Stimulated activated naive CD8-positive, alpha-beta T cell treated with anti-CD3 and anti-CD28 coated beads, Interleukin-15, amount 100 ng/mL, for 72 hours (primary cell): Measurements from ENCODE around the gene LGR4.
"Not testable (repeated sequence)": the region's sequence is repeated elsewhere in the genome, so short reads cannot be mapped to it uniquely, and the experiment has no call there.

ENCODE experiments used
- ATAC-seq: fragments of 150-1000 bp; cut with Tn5 transposase; 2 replicates; pipeline ENCODE4 v1.10.0; 2021; ENCODE audit warnings: mild to moderate bottlenecking, moderate library complexity
- DNase-seq, 2 donors: peaks; one replicate each; pipeline ENCODE4 v3.0.0; 2021 to 2022
- H3K27ac Mint-ChIP-seq, 2 donors: one replicate each; pipeline ENCODE4 v1.8.0; 2022; ENCODE audit warnings: mild to moderate bottlenecking in 2 of 2, mixed read lengths in 2 of 2, moderate library complexity in 2 of 2
- H3K27me3 Mint-ChIP-seq: one replicate; pipeline ENCODE4 v1.8.0; 2022; ENCODE audit warnings: mixed read lengths
- H3K4me1 Mint-ChIP-seq: one replicate; pipeline ENCODE4 v1.8.0; 2022; ENCODE audit warnings: mild to moderate bottlenecking, mixed read lengths
- H3K4me3 Mint-ChIP-seq, 2 donors: one replicate each; pipeline ENCODE4 v1.8.0; 2022; ENCODE audit warnings: mild to moderate bottlenecking in 2 of 2, mixed read lengths in 2 of 2, moderate library complexity in 1 of 2
- H3K9me3 Mint-ChIP-seq, 2 donors: one replicate each; pipeline ENCODE4 v1.8.0; 2022; ENCODE audit warnings: mixed read lengths in 2 of 2

Gene LGR4

DNA sequence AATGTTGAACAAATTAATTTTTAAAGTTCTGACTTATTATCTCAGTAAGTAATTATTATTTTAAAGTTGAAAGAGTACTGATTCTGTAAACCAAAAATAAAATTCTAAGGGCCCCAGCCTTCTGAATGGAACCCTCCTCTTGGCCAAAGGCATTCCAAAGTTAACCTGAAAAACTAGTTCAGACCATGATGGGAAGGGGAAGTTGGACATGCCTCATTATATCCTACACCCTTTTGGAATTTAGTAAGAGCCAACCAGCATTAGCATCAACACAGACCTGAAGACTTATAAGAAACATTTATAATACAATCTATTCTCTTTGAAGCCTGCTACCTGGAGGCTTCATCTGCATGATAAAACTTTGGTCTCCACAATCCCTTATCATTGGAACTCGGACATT lies 18.9 kb downstream of the LGR4 start:
- H3K9me3 Mint-ChIP-seq: no peaks in the 10 kb centered on the region
- no peak overlapping the region for H3K27ac Mint-ChIP-seq
- H3K27me3 Mint-ChIP-seq: no peaks in the 10 kb centered on the region
- ATAC-seq: no peak
- no peaks in the 10 kb centered on the region for H3K4me1 Mint-ChIP-seq
- no peak overlapping the region for H3K4me3 Mint-ChIP-seq
- no peak for DNase-seq

DNA sequence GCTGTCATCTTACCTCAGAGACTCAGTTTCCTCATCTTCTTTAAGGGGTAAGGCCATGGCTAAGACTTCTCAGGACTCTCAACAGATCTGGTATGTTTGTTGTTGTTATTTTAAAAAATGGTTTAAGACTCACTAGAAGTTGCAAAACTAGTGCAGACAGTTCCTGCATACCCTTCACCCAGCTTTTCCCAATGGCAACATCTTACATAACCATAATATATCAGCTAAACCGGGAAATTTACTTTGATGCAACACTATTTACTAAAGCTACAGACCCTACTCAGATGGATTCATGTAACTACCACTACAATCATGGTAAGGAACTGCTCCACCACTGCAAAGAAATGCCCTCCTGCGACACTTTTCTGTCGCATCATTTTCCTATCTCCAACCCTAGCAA lies 20.4 kb downstream of the LGR4 start:
- Mint-ChIP-seq H3K27ac (no peak overlapping the region), H3K4me3 (no peak overlapping the region), H3K4me1 (no peaks in the 10 kb centered on the region), H3K27me3 (no peaks in the 10 kb centered on the region), H3K9me3 (no peaks in the 10 kb centered on the region)
- ATAC-seq (no peak), DNase-seq (no peak)

DNA sequence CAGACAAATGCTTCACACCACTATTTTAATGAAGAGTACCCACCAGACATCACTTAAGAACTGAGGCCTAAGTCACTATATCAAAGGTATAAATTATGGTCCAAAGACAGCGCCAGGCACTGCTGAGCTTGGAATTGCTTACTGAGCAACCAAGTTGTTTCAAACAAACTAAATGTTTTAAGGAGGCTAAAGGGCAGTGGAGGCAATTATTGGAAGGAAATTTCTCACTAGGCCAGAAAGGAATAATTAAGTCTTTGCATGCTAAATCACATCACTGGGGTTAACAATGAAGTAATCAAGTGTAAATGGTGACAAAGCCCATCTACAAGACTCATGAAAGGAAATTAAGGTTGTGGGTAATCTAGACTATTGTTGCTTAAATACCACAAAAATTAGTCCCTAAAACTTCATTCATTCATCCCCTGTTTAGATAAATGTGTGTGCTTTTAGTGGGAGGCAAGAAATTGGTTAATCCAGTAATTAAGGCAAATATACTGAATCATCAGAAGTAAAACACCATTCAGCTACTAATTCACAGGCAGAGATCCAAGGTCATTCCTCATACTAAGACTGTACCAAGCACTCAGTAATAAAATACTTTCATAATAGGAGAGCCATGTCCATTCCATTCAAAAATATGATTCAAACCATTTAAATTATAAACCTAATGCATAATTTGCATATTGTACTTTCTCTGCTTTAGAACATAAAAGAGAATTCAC lies 21.2 kb downstream of the LGR4 start:
- H3K27me3 Mint-ChIP-seq: no peaks in the 10 kb centered on the region
- H3K27ac Mint-ChIP-seq: no peak overlapping the region
- no peaks in the 10 kb centered on the region for H3K4me1 Mint-ChIP-seq
- no peaks in the 10 kb centered on the region for H3K9me3 Mint-ChIP-seq
- no peak for ATAC-seq
- H3K4me3 Mint-ChIP-seq: no peak overlapping the region
- DNase-seq: no peak

DNA sequence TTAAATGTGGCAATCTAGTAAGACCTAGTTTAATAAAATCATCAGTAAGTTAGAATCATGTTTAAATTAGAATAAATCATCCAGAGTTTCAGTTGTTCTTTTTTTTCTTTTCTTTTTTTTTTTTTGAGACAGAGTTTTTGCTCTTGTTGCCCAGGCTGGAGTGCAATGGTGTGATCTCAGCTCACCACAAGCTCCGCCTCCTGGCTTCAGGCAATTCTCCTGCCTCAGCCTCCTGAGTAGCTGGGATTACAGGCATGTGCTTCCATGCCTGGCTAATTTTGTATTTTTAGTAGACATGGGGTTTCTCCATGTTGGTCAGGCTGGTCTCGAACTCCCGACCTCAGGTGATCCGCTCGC lies 24.4 kb downstream of the LGR4 start:
- not testable (repeated sequence) for H3K9me3 Mint-ChIP-seq

DNA sequence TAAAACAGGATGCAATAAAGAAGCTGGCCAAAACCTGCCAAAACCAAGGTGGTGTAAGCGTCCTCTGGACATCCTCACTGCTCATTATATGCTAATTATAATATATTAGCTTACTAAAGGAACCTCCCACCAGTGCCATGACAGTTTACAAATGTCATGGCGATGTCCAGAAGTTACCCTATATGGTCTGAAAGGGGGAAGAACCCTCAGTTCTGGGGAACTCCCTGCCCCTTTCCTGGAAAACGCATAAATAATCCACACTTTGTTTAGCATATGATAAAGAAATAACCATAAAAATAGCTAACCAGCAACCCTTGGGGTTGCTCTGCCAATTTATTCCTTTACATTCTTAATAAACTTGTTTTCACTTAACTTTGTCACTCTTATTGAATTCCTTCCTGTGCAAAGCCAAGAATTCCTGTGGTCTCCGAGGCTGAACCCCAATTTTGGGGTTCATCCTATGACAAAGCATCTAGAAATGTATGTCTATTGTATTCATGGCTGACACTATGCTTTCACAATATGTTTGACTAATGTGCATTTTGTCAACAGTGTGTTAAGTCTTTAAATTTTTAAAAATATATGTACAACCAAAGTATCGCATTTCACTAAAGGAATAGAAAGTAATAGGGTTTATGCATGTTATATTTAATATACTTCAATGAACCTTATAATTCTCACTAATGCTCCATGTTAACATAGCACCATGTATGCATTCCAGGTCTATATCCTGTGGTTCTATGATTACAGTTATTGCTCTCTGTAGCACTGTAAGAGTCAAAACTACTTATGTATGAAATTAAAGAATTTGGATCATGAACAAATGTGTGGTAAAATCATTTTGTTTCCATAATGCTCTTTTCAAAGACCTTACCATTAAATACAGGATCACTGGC lies 25.1 kb downstream of the LGR4 start:
- H3K9me3 Mint-ChIP-seq: no peaks in the 10 kb centered on the region
- no peak overlapping the region for H3K27ac Mint-ChIP-seq
- peaks cover 9% of the 10 kb centered on the region for H3K27me3 Mint-ChIP-seq
- no peaks in the 10 kb centered on the region for H3K4me1 Mint-ChIP-seq
- no peak overlapping the region for H3K4me3 Mint-ChIP-seq
- ATAC-seq (no peak), DNase-seq (no peak)

More for the DNA sequence above, 24.4 kb downstream of the LGR4 start:
- not testable (repeated sequence) for ATAC-seq, H3K4me1 Mint-ChIP-seq, H3K27me3 Mint-ChIP-seq, H3K4me3 Mint-ChIP-seq, DNase-seq, H3K27ac Mint-ChIP-seq

DNA sequence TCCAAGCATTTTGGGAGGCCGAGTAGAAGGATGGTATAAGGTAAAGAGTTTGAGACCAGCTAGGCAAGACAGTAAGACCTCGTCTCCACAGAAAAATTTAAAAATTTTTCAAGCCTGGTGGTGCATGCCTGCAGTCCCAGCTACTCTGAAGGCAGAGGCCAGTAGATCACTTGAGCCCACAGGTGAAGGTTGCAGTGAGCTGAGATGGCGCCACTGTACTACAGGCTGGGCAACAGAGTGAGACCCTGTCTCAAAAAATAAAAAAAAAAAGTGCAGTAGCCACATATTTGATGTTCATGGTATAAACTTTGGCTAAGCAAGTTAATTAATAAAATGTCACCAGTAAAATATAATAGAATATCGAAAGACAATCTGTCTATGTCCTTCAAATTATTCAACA lies 27.0 kb downstream of the LGR4 start:
- DNase-seq: no peak
- peaks cover 18% of the 10 kb centered on the region for H3K27me3 Mint-ChIP-seq
- ATAC-seq: no peak
- no peak overlapping the region for H3K4me3 Mint-ChIP-seq
- no peaks in the 10 kb centered on the region for H3K4me1 Mint-ChIP-seq
- H3K9me3 Mint-ChIP-seq: no peaks in the 10 kb centered on the region
- H3K27ac Mint-ChIP-seq: no peak overlapping the region

DNA sequence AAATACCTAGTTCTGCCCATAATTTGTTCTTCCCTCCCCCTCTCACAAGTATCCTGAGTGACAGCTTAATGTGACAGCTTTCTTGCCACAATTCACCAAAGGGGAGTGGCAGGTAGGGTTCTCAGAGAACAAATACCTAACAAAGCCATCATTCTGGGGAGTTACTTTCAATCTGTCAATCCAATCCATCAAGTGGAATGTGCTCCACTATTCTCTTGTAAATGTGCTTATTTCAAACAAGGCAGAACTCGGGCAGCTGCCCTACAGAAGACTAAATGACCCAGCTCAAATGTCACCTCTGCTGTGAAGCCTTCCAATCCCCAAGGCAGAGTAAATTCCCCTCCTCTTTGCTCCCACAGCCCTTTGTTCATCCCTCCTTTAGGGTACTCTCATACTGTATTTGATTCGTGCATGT lies 27.8 kb downstream of the LGR4 start:
- Mint-ChIP-seq H3K4me3 (no peak overlapping the region), H3K27ac (no peak overlapping the region), H3K4me1 (no peaks in the 10 kb centered on the region), H3K9me3 (no peaks in the 10 kb centered on the region), H3K27me3 (peaks cover 18% of the 10 kb centered on the region)
- ATAC-seq: no peak
- no peak for DNase-seq

DNA sequence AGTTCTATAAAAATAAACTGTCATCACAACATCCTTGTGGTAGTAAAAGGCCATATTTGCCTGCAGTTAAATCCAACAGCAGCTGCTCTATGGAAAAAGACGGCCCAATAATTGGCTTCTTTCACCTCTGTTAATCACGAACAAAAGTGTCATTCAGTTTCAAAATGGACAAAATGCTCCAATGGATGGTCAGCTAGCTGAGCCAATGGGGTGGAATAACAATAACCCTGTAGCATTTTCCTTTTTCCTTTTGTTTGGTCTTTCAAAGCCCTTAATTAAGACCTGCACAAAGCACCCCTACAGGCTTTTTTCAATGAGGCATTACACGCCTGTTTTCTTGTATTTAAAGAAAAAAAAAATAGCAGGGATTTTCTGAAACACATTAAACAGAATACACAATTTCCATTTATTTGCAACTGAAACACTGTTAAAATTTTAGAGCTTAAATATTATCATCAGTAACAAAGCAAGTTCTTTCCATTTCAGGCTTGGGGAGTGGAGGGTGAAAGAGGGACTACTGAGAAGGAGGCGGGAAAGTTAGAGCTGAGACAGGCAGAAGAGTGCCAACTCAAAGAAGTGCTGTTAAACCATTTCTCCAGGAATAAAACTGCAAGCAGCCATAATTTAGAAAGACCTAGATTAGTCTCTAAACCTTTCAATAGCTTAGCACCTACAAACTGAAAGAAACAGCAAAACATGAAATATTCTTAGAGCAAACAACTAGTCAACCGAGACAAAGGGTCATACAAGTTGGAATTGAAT lies 28.7 kb downstream of the LGR4 start:
- Mint-ChIP-seq H3K27me3 (peaks cover 18% of the 10 kb centered on the region), H3K4me3 (no peak overlapping the region), H3K4me1 (no peaks in the 10 kb centered on the region), H3K9me3 (no peaks in the 10 kb centered on the region), H3K27ac (peak overlapping the region in 1 of 2 donors; percentile 92)
- ATAC-seq (no peak), DNase-seq (no peak)

DNA sequence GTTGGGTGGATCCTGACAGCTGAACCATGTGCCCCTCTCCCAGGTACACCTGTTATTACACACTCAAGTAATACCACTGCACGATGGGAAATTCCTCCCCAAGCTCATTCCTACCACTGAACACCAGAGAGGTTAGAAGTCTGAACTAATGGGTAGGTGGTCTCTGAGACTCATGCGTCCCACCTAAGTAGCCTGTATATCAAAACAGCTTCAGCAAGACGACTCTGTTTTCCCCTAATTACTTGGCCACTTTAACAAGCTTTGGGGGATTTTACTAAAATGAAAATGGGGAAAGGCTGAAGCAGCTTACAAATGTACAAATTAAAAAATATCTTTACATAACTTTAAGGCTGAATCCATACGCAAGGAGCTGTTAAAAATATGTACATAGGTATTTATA lies 29.4 kb downstream of the LGR4 start:
- Mint-ChIP-seq H3K4me1 (no peaks in the 10 kb centered on the region), H3K27ac (no peak overlapping the region), H3K27me3 (peaks cover 18% of the 10 kb centered on the region), H3K4me3 (no peak overlapping the region), H3K9me3 (no peaks in the 10 kb centered on the region)
- DNase-seq (no peak), ATAC-seq (no peak)

DNA sequence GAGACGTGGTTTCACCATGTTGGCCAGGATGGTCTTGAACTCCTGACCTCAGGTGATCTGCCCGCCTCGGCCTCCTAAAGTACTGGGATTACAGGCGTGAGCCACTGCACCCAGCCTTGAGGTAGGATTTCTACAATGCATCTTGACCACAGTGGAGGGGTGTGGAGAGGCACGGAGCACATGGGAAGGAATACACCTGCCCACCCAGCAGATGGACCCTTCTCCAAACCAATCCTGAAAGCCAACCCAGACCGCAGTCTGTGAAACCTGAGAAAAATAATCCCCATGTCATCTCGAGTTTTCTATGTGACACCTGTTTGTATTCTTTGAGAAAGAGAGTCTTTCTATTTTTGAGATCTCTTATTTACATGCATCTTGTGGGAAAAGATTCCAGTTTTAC lies 32.5 kb downstream of the LGR4 start:
- H3K4me1 Mint-ChIP-seq: no peaks in the 10 kb centered on the region
- H3K27ac Mint-ChIP-seq: no peak overlapping the region
- DNase-seq (no peak), ATAC-seq (no peak)
- H3K27me3 Mint-ChIP-seq: peaks cover 14% of the 10 kb centered on the region
- H3K9me3 Mint-ChIP-seq: no peaks in the 10 kb centered on the region
- no peak overlapping the region for H3K4me3 Mint-ChIP-seq

DNA sequence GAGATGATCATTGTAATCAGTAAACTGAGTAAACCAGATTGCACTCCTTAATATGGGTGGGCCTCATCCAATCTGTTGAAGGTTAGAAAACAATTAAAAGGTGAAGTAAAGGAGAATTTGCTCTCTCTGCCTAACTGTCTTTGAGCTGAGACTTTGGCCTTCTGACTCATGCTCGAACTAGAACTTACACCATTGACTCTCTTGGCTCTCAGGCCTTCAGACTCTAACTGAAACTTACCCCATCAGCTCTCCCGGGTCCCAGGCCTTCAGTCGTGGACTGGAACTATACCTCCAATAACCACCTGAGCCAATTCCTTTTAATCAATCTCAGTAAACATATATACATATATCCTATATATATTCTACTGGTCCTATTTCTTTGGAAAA lies 34.0 kb downstream of the LGR4 start:
- no peak overlapping the region for H3K4me3 Mint-ChIP-seq
- H3K9me3 Mint-ChIP-seq: no peaks in the 10 kb centered on the region

DNA sequence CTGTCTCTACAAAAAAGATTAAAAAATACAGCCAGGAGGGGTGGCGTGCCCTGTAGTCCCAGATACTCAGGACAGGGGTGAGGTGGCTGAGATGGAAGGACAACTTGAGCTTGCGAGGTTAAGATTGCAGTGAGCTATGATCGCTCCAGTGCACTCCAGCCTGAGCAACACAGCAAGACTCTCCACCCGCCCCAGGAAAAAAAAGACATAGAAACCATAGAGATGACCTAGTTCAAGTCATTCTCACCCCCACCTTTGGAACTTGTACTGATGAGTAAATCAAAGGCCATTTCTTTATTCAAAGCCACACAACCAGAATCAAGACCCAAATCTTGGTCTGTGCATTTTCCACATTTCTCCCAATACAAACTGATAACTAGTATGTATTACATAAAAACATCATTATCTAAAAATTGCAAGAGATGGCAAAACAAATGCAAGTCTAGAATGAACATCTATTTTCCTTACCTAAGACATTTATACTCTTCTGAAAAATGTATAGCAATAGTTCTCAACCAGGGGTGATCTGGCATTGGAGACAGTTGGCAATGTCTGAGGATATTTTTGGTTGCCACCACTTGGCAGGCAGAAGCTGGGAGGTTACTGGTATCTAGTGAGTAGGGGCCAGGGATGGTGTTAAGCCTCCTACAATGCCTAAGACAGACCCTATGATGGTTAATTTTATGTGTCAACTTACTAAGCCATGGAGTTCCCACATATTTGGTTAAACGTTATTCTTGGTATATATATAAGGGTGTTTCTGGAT lies 34.6 kb downstream of the LGR4 start:
- DNase-seq (no peak), ATAC-seq (no peak)
- no peak overlapping the region for H3K4me3 Mint-ChIP-seq
- no peaks in the 10 kb centered on the region for H3K4me1 Mint-ChIP-seq
- no peaks in the 10 kb centered on the region for H3K9me3 Mint-ChIP-seq
- peaks cover 17% of the 10 kb centered on the region for H3K27me3 Mint-ChIP-seq
- peak overlapping the region in 1 of 2 donors; percentile 84 for H3K27ac Mint-ChIP-seq

More for the DNA sequence above, 34.0 kb downstream of the LGR4 start:
- H3K27me3 Mint-ChIP-seq: peaks cover 14% of the 10 kb centered on the region
- H3K27ac Mint-ChIP-seq: no peak overlapping the region
- DNase-seq: no peak
- H3K4me1 Mint-ChIP-seq: no peaks in the 10 kb centered on the region
- ATAC-seq: no peak

DNA sequence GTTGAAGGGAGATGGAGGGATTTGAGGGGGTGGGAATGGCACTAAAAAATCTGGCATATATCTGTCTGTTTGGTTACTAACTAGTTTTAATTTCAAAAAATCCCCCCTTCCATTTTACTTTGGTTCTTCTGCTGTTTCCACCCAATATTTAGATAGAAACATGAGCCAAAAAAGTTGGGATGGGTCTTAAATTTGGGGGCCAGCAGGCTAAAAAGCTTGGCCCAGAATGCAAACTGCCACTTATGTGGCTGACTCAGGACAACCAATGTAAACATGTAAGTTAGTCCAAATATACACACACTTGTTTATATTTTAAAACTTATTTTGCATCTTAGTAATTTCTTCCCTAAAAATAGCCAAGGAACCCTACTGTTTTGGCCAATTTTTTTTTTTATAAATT lies 35.7 kb downstream of the LGR4 start:
- no peaks in the 10 kb centered on the region for H3K4me1 Mint-ChIP-seq
- DNase-seq (no peak), ATAC-seq (no peak)
- no peak overlapping the region for H3K4me3 Mint-ChIP-seq
- H3K9me3 Mint-ChIP-seq: no peaks in the 10 kb centered on the region
- peaks cover 16% of the 10 kb centered on the region for H3K27me3 Mint-ChIP-seq
- H3K27ac Mint-ChIP-seq: no peak overlapping the region

DNA sequence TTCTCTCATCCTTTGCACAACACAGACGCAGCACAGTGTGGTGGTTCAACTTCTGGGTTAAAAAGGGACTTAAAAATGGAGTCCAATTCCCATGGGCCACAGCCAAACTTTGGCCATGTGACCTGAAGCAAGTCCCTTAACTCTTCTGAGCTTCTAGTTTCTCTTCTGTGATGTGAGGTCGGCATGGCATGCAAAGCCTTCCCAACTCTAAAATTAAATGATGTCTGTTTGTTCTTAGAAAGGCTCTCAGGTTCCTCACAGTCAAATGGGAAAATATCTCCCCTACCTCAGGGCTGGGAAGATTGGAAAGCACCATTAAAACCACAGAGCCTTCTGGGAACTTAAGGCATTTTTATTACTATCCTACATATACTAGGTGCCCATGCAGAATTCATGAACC lies 38.8 kb downstream of the LGR4 start:
- Mint-ChIP-seq H3K4me3 (no peak overlapping the region), H3K27me3 (peaks cover 8% of the 10 kb centered on the region), H3K4me1 (no peaks in the 10 kb centered on the region), H3K9me3 (no peaks in the 10 kb centered on the region), H3K27ac (no peak overlapping the region)
- no peak for DNase-seq
- no peak for ATAC-seq

DNA sequence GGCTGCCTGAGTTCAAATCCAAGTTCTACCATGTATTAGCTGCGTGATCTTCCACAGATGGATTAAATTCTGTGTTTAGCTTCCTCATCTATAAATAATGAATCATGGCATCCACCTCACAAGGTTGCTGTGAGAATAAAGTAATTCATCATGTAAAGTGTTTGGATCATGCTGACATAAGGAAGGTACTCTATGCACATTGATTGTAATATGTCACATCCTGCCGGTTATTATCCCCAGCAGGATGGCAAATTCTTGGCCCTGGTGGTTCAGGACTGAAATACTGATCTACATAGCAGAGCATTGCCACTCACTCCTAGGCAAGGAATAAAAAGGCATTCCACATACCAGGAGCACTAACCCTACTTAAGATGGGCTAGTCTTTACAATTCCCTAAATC lies 40.8 kb downstream of the LGR4 start:
- H3K27me3 Mint-ChIP-seq: peaks cover 8% of the 10 kb centered on the region
- DNase-seq (no peak), ATAC-seq (no peak)
- no peaks in the 10 kb centered on the region for H3K4me1 Mint-ChIP-seq
- no peak overlapping the region for H3K4me3 Mint-ChIP-seq
- H3K27ac Mint-ChIP-seq: no peak overlapping the region
- no peaks in the 10 kb centered on the region for H3K9me3 Mint-ChIP-seq
